Neural cell (in vitro differentiated cells): Measurements from ENCODE around the gene PGLYRP4. TPM values are rescaled to one million over a fixed set of nuclear protein-coding genes. Genes with fewer than 3 reads are reported as not detected.

Experiments used
- H2AFZ ChIP-seq: fragments of 200-600, 300-800 bp; sonication (generic), shearing (Covaris generic); 2 replicates; pipeline ENCODE4 v1.6.0; 2014; ENCODE audit warnings: low read depth, mild to moderate bottlenecking, antibody characterized with exemption, low read length, moderate library complexity
- H3F3A ChIP-seq: fragments of 200-600 bp; shearing (Covaris generic); 2 replicates; pipeline ENCODE4 v1.6.1; 2016; ENCODE audit warnings: mild to moderate bottlenecking, moderate library complexity, mixed read lengths, antibody characterized with exemption, low read length; ENCODE audit not compliant: insufficient read depth, poor library complexity, severe bottlenecking
- H3K27ac ChIP-seq: fragments of 200-600, 300-800 bp; sonication (generic), shearing (Covaris generic); 2 replicates; pipeline ENCODE4 v1.5.1; 2014; ENCODE audit warnings: mild to moderate bottlenecking, low read length, moderate library complexity
- H3K27me3 ChIP-seq: fragments of 300-800, 200-600 bp; sonication (generic), shearing (Covaris generic); 2 replicates; pipeline ENCODE4 v1.6.0; 2014; ENCODE audit warnings: mild to moderate bottlenecking, low read depth, low read length, moderate library complexity; ENCODE audit not compliant: insufficient read depth
- H3K36me3 ChIP-seq: fragments of 300-800, 200-600 bp; sonication (generic), shearing (Covaris generic); 2 replicates; pipeline ENCODE4 v1.5.1; 2014; ENCODE audit warnings: mild to moderate bottlenecking, antibody characterized with exemption, low read length, moderate library complexity; ENCODE audit not compliant: insufficient read depth
- H3K4me2 ChIP-seq: fragments of 300-800, 200-600 bp; sonication (generic), shearing (Covaris generic); 2 replicates; pipeline ENCODE4 v1.6.0; 2014; ENCODE audit warnings: mild to moderate bottlenecking, low read length
- H3K4me3 ChIP-seq: fragments of 300-800, 200-600 bp; sonication (generic), shearing (Covaris generic); 2 replicates; pipeline ENCODE4 v1.5.1; 2014; ENCODE audit warnings: mild to moderate bottlenecking, low read length, moderate library complexity
- H3K79me2 ChIP-seq: fragments of 200-600 bp; shearing (Covaris generic); replicated peaks from 2 replicates; pipeline ENCODE4 v1.6.0; 2014; ENCODE audit warnings: mild to moderate bottlenecking, low read length, moderate library complexity; ENCODE audit not compliant: insufficient read depth
- H3K9ac ChIP-seq: fragments of 300-800, 200-600 bp; sonication (generic), shearing (Covaris generic); 2 replicates; pipeline ENCODE4 v1.6.1; 2016; ENCODE audit warnings: mild to moderate bottlenecking, low read length, mixed read lengths
- H3K9me2 ChIP-seq: fragments of 200-600 bp; shearing (Covaris generic); 2 replicates; pipeline ENCODE4 v1.6.1; 2016; ENCODE audit warnings: mild to moderate bottlenecking, low read length, mixed read lengths; ENCODE audit not compliant: insufficient read depth
- H3K9me3 ChIP-seq: fragments of 200-600, 300-800 bp; sonication (generic), shearing (Covaris generic); 2 replicates; pipeline ENCODE4 v1.6.1; 2016; ENCODE audit warnings: mild to moderate bottlenecking, mixed run types, low read length, moderate library complexity, mixed read lengths
- H4K20me1 ChIP-seq: fragments of 200-600 bp; shearing (Covaris generic); 2 replicates; pipeline ENCODE4 v1.6.1; 2016; ENCODE audit warnings: mild to moderate bottlenecking, mixed run types; ENCODE audit not compliant: insufficient read depth
- EP300 ChIP-seq: fragments of 450-650 bp; conservative IDR thresholded peaks from 2 replicates; pipeline ENCODE4 v1.6.1; 2014; ENCODE audit warnings: antibody characterized with exemption, mild to moderate bottlenecking, moderate library complexity; ENCODE audit not compliant: poor library complexity, severe bottlenecking
- EZH2 ChIP-seq: fragments of 200-600, 300-800 bp; shearing (Covaris generic), sonication (generic); IDR thresholded peaks from 2 replicates; pipeline ENCODE4 v1.6.1; 2014; ENCODE audit warnings: antibody characterized with exemption, low read length, borderline replicate concordance, mild to moderate bottlenecking; ENCODE audit not compliant: insufficient read depth, poor library complexity, severe bottlenecking
- MXI1 ChIP-seq: fragments of 450-650 bp; conservative IDR thresholded peaks from 2 replicates; pipeline ENCODE4 v1.6.1; 2014; ENCODE audit warnings: antibody characterized with exemption, mild to moderate bottlenecking; ENCODE audit not compliant: poor library complexity, severe bottlenecking
- POLR2AphosphoS5 ChIP-seq: IDR thresholded peaks from 2 replicates; pipeline ENCODE4 v1.6.1; 2012
- RAD21 ChIP-seq: fragments of 450-650 bp; conservative IDR thresholded peaks from 2 replicates; pipeline ENCODE4 v1.6.1; 2014; ENCODE audit warnings: antibody characterized with exemption, mild to moderate bottlenecking, moderate library complexity
- SMC3 ChIP-seq: fragments of 450-650 bp; conservative IDR thresholded peaks from 2 replicates; pipeline ENCODE4 v1.6.1; 2014; ENCODE audit warnings: antibody characterized with exemption, mild to moderate bottlenecking, moderate library complexity; ENCODE audit not compliant: poor library complexity
- TAF1 ChIP-seq: IDR thresholded peaks from 2 replicates; pipeline ENCODE4 v1.6.1; 2012; ENCODE audit warnings: low read depth
- polyA plus RNA-seq: library from polyadenylated mRNA; depleted of rRNA; stranded (reverse); fragments of >200 nt; gene quantifications from 2 replicates; pipeline ENCODE4 v1.2.3, GENCODE V29; 2014
- small RNA-seq, 3 experiments: library from RNA; depleted of rRNA; stranded (forward); fragments of <200 nt; gene quantifications; one replicate each; pipeline ENCODE3, GENCODE V24; 2012
- TF ChIP-seq, protein P1 (sequence below): IDR thresholded peaks from 2 replicates; pipeline ENCODE4 v1.6.1; 2012; ENCODE audit warnings: borderline replicate concordance
- TF ChIP-seq, protein P2 (sequence below): fragments of 450-650 bp; IDR thresholded peaks from 2 replicates; pipeline ENCODE4 v1.5.1; 2014; ENCODE audit warnings: antibody characterized with exemption, mild to moderate bottlenecking, moderate library complexity; ENCODE audit not compliant: poor library complexity, severe bottlenecking

The PGLYRP4 gene
- polyA plus RNA-seq, 1 donor from 2014 or later, result not detected

DNA sequence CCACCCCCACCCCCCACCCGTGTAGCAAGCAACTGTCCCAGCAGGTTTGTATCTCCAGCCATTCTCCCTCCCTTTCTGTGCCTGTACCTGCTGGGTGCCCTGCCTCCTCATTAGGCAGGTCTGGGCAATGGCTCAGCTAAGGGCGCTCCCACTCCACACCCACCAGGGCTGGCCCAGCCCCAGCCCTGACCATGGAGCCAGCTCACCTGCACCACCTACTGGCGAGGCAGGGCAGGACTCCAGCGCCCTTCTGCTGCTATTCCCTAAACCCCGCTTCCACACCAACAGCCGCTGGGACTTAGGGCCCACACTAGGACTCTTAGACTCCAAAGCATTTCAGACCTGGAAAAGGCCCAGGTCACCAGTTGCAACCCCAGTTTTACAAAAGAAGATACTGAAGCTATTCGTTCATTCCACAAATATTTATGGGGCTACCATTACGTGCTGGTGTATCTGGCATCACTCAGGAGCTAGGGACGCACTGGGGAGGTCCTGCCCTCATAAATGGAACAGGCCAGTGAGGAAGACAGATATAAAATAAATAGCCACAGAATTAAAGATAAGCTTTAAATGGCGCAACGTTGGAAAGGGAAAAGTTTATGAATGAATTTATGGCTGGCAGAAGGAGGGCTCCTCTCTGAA is 59.9 kb downstream of the PGLYRP4 start:
- H2AFZ ChIP-seq, result no peak overlapping the region
- H3K9me2 ChIP-seq, result no peaks in the 10 kb centered on the region
- no peaks in the 10 kb centered on the region for H3K36me3 ChIP-seq
- TF ChIP-seq EZH2 (no peak), SMC3 (no peak), EP300 (no peak), TAF1 (no peak), POLR2AphosphoS5 (no peak), MXI1 (no peak), RAD21 (no peak)
- TF ChIP-seq, protein P1, sequence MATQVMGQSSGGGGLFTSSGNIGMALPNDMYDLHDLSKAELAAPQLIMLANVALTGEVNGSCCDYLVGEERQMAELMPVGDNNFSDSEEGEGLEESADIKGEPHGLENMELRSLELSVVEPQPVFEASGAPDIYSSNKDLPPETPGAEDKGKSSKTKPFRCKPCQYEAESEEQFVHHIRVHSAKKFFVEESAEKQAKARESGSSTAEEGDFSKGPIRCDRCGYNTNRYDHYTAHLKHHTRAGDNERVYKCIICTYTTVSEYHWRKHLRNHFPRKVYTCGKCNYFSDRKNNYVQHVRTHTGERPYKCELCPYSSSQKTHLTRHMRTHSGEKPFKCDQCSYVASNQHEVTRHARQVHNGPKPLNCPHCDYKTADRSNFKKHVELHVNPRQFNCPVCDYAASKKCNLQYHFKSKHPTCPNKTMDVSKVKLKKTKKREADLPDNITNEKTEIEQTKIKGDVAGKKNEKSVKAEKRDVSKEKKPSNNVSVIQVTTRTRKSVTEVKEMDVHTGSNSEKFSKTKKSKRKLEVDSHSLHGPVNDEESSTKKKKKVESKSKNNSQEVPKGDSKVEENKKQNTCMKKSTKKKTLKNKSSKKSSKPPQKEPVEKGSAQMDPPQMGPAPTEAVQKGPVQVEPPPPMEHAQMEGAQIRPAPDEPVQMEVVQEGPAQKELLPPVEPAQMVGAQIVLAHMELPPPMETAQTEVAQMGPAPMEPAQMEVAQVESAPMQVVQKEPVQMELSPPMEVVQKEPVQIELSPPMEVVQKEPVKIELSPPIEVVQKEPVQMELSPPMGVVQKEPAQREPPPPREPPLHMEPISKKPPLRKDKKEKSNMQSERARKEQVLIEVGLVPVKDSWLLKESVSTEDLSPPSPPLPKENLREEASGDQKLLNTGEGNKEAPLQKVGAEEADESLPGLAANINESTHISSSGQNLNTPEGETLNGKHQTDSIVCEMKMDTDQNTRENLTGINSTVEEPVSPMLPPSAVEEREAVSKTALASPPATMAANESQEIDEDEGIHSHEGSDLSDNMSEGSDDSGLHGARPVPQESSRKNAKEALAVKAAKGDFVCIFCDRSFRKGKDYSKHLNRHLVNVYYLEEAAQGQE, result no peak
- TF ChIP-seq, protein P2, sequence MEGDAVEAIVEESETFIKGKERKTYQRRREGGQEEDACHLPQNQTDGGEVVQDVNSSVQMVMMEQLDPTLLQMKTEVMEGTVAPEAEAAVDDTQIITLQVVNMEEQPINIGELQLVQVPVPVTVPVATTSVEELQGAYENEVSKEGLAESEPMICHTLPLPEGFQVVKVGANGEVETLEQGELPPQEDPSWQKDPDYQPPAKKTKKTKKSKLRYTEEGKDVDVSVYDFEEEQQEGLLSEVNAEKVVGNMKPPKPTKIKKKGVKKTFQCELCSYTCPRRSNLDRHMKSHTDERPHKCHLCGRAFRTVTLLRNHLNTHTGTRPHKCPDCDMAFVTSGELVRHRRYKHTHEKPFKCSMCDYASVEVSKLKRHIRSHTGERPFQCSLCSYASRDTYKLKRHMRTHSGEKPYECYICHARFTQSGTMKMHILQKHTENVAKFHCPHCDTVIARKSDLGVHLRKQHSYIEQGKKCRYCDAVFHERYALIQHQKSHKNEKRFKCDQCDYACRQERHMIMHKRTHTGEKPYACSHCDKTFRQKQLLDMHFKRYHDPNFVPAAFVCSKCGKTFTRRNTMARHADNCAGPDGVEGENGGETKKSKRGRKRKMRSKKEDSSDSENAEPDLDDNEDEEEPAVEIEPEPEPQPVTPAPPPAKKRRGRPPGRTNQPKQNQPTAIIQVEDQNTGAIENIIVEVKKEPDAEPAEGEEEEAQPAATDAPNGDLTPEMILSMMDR, result no peak
- no peak overlapping the region for H3K9ac ChIP-seq
- no peak overlapping the region for H3K4me3 ChIP-seq
- H3K9me3 ChIP-seq, result no peaks in the 10 kb centered on the region
- no peaks in the 10 kb centered on the region for H3F3A ChIP-seq
- H3K79me2 ChIP-seq, result no peaks in the 10 kb centered on the region
- H4K20me1 ChIP-seq, result no peaks in the 10 kb centered on the region
- no peaks in the 10 kb centered on the region for H3K27me3 ChIP-seq
- no peak overlapping the region for H3K27ac ChIP-seq
- H3K4me2 ChIP-seq, result no peak overlapping the region

Small RNAs within 50 kb of the gene (small RNA-seq; reads per million reads assigned to genes)
- gene RNU6-160P (0 reads per million in 3 experiments), gene S100A15A (0 reads per million in 3 experiments)

Other genes starting within 250 kb of the PGLYRP4 start
- not detected in 2 replicates for gene SPRR2F, start 235.3 kb downstream of the PGLYRP4 start, polyA plus RNA-seq
- gene SPRR2G, start 198.0 kb downstream of the PGLYRP4 start, polyA plus RNA-seq, result not detected in 2 replicates
- gene LELP1, start 145.4 kb downstream of the PGLYRP4 start, polyA plus RNA-seq, result not detected in 2 replicates
- not detected in 2 replicates for gene PRR9, start 131.3 kb downstream of the PGLYRP4 start, polyA plus RNA-seq
- 0.42 and 1.3 TPM in 2 replicates for gene LORICRIN, start 89.2 kb downstream of the PGLYRP4 start, polyA plus RNA-seq
- gene PGLYRP3, start 35.9 kb downstream of the PGLYRP4 start, polyA plus RNA-seq, result not detected in 2 replicates
- not detected in 2 replicates for gene S100A9, start 9.0 kb upstream of the PGLYRP4 start, polyA plus RNA-seq
- gene S100A12, start 26.8 kb upstream of the PGLYRP4 start, polyA plus RNA-seq, result not detected in 2 replicates
- not detected in 2 replicates for gene S100A8, start 42.2 kb upstream of the PGLYRP4 start, polyA plus RNA-seq
- gene S100A7A, start 67.7 kb upstream of the PGLYRP4 start, polyA plus RNA-seq, result 0.24 TPM in 1 of 2 replicates, not detected in the other
- gene S100A7, start 111.8 kb upstream of the PGLYRP4 start, polyA plus RNA-seq, result not detected in 2 replicates
- gene S100A6, start 187.2 kb upstream of the PGLYRP4 start, polyA plus RNA-seq, result not detected in 2 replicates
- gene S100A5, start 192.1 kb upstream of the PGLYRP4 start, polyA plus RNA-seq, result not detected in 2 replicates
- not detected in 2 replicates for gene S100A4, start 197.0 kb upstream of the PGLYRP4 start, polyA plus RNA-seq
- not detected in 2 replicates for gene S100A3, start 200.4 kb upstream of the PGLYRP4 start, polyA plus RNA-seq
- gene S100A2, start 217.0 kb upstream of the PGLYRP4 start, polyA plus RNA-seq, result not detected in 2 replicates